Thyroid gland (tissue), 4 donors: ENCODE data around the gene TMEM38A. TPM values are rescaled to one million over a fixed set of nuclear protein-coding genes. Genes with fewer than 3 reads are reported as not detected.

Source experiments
- DNase-seq, 2 donors: peaks; one replicate each; pipeline ENCODE4 v3.0.0-alpha.2; 2019
- H3K27ac ChIP-seq, 3 donors: fragments of 200-600 bp; sonication (generic); 1 replicate in 2 of 3; 2 replicates in 1 of 3; pipeline ENCODE4 v1.5.1; 2016 to 2019; ENCODE audit warnings: mild to moderate bottlenecking in 1 of 3, moderate library complexity in 1 of 3
- H3K27me3 ChIP-seq: fragments of 200-600 bp; sonication (generic); one replicate; pipeline ENCODE4 v1.5.1; 2019
- H3K36me3 ChIP-seq, 2 donors: fragments of 200-600 bp; sonication (generic); one replicate each; pipeline ENCODE4 v1.5.1; 2016 to 2019
- H3K4me1 ChIP-seq, 2 donors: fragments of 200-600 bp; sonication (generic); one replicate each; pipeline ENCODE4 v1.5.1; 2017 to 2019
- H3K4me3 ChIP-seq, 3 donors: fragments of 200-600 bp; sonication (generic); replicated peaks in 1 of 3; 1 replicate in 2 of 3; 2 replicates in 1 of 3; pipeline ENCODE4 v1.5.1; 2016; ENCODE audit warnings: mild to moderate bottlenecking in 1 of 3
- H3K9me3 ChIP-seq: fragments of 200-600 bp; sonication (generic); one replicate; pipeline ENCODE4 v1.5.1; 2017
- CTCF ChIP-seq, 6 experiments: fragments of 200-600 bp in 3 of 6; fragments of 450-650 bp in 3 of 6; sonication (generic) in 3 of 6; IDR thresholded peaks; one replicate each; pipeline ENCODE4 v1.5.1; 2016 to 2019; ENCODE audit warnings: antibody characterized with exemption in 6 of 6, mild to moderate bottlenecking in 2 of 6, inconsistent platforms in 1 of 6, moderate library complexity in 1 of 6
- POLR2A ChIP-seq, 2 donors: fragments of 450-650 bp; IDR thresholded peaks; one replicate each; pipeline ENCODE4 v1.6.1; 2017; ENCODE audit warnings: antibody characterized with exemption in 2 of 2, mild to moderate bottlenecking in 2 of 2, moderate library complexity in 1 of 2
- WGBS, 2 donors: methylation state at CpG; one replicate each; pipeline ENCODE4 v1.1.5; 2017; 5-methylcytosine and 5-hydroxymethylcytosine counted together
- intact Hi-C: fragments of 100-400 bp; cut with DNase I; formaldehyde crosslinking; loops from one replicate; pipeline ENCODE4 v1.15.1; 2023
- total RNA-seq, 4 donors: library from RNA; depleted of rRNA; stranded (reverse); fragments of >200 nt; gene quantifications; one replicate each; pipeline ENCODE4 v1.2.3, GENCODE V29; 2016

TMEM38A gene
- total RNA-seq: 1 to 10 TPM; 3.2 to 7.8 (median 5.6) TPM

- peak; percentile 59 to 61 for DNase-seq
- peaks cover 0 to 15% of the 10 kb centered on the region in 2 donors for H3K36me3 ChIP-seq
- H3K4me3 ChIP-seq: peak within 1 kb of the TSS; percentile 63 to 81 (median 78)
- peaks cover 15 to 23% of the 10 kb centered on the region in 2 donors for H3K4me1 ChIP-seq
- H3K27ac ChIP-seq: peak within 1 kb of the TSS; percentile 68 to 92 (median 79)
- H3K27me3 ChIP-seq: no peaks in the 10 kb centered on the region
- intact Hi-C loops: no loop called here
- no peaks in the 10 kb centered on the region for H3K9me3 ChIP-seq
- 1 to 2% methylated on average over 12 to 17 of the region's 76 CpGs for WGBS, 2 donors
- TF ChIP-seq CTCF (IDR thresholded peaks at IDR 0.05) (no peak), POLR2A (IDR thresholded peaks at IDR 0.05) (peak in 1 of 2 donors; percentile 45)
Measured at GRCh38 chr19:16660763-16661479, at the start of gene TMEM38A. TSS of gene TMEM38A (plus strand) at chr19:16661139. CDS start at chr19:16661218, 79 bp downstream.

GRCh38 chr19:16612636-16613035 is 48.3 kb upstream of the TMEM38A start:
- no peak overlapping the region for H3K27ac ChIP-seq
- WGBS, 2 donors: 65 to 75% methylated on average over 3 of the region's 3 CpGs
- TF ChIP-seq CTCF (IDR thresholded peaks at IDR 0.05) (no peak), POLR2A (IDR thresholded peaks at IDR 0.05) (no peak)
- intact Hi-C loops: no loop called here
- H3K4me3 ChIP-seq: no peak overlapping the region
- no peaks in the 10 kb centered on the region for H3K36me3 ChIP-seq
- H3K9me3 ChIP-seq: no peaks in the 10 kb centered on the region
- no peak for DNase-seq
- H3K4me1 ChIP-seq: peaks cover 15 to 45% of the 10 kb centered on the region in 2 donors
- H3K27me3 ChIP-seq: no peaks in the 10 kb centered on the region

GRCh38 chr19:16613841-16614240 is 47.1 kb upstream of the TMEM38A start:
- no peak for TF ChIP-seq POLR2A (IDR thresholded peaks at IDR 0.05)
- peaks cover 17 to 43% of the 10 kb centered on the region in 2 donors for H3K4me1 ChIP-seq
- DNase-seq: no peak
- 94 to 100% methylated on average over 2 of the region's 2 CpGs for WGBS, 2 donors
- intact Hi-C loops: no loop called here
- H3K36me3 ChIP-seq: no peaks in the 10 kb centered on the region
- no peak overlapping the region for H3K27ac ChIP-seq
- no peaks in the 10 kb centered on the region for H3K27me3 ChIP-seq
- no peak overlapping the region for H3K4me3 ChIP-seq
- no peaks in the 10 kb centered on the region for H3K9me3 ChIP-seq

GRCh38 chr19:16614941-16615340 is 46.0 kb upstream of the TMEM38A start:
- Histone ChIP-seq H3K27ac (no peak overlapping the region), H3K4me1 (peaks cover 28 to 50% of the 10 kb centered on the region in 2 donors), H3K9me3 (no peaks in the 10 kb centered on the region), H3K4me3 (no peak overlapping the region), H3K27me3 (no peaks in the 10 kb centered on the region), H3K36me3 (no peaks in the 10 kb centered on the region)
- intact Hi-C loops: no loop called here
- no peak for TF ChIP-seq POLR2A (IDR thresholded peaks at IDR 0.05)
- no peak for TF ChIP-seq CTCF (IDR thresholded peaks at IDR 0.05)
- no peak for DNase-seq
- 36 to 46% methylated on average over 2 of the region's 2 CpGs for WGBS, 2 donors

GRCh38 chr19:16615808-16616207 is 45.1 kb upstream of the TMEM38A start:
- H3K36me3 ChIP-seq: no peaks in the 10 kb centered on the region
- H3K9me3 ChIP-seq: no peaks in the 10 kb centered on the region
- TF ChIP-seq CTCF (IDR thresholded peaks at IDR 0.05) (no peak), POLR2A (IDR thresholded peaks at IDR 0.05) (no peak)
- H3K27ac ChIP-seq: no peak overlapping the region
- 42 to 56% methylated on average over 1 of the region's 1 CpG for WGBS, 2 donors
- no peaks in the 10 kb centered on the region for H3K27me3 ChIP-seq
- peaks cover 29 to 48% of the 10 kb centered on the region in 2 donors for H3K4me1 ChIP-seq
- H3K4me3 ChIP-seq: no peak overlapping the region
- DNase-seq: no peak
- intact Hi-C loops: no loop called here
